Panc1 (cell line): ENCODE results near the gene CLCN6.

Experiments used
- POLR2AphosphoS5 ChIP-seq: IDR thresholded peaks from 2 replicates; pipeline ENCODE4 v1.6.1; 2012; ENCODE audit warnings: mild to moderate bottlenecking, low read depth, low read length, moderate library complexity
- REST ChIP-seq, 2 experiments: IDR thresholded peaks; 2 replicates each; pipeline ENCODE4 v1.6.1; 2011 to 2012; ENCODE audit warnings: low read depth in 2 of 2, control low read depth in 1 of 2, low read length in 1 of 2, mild to moderate bottlenecking in 1 of 2, moderate library complexity in 1 of 2; ENCODE audit not compliant: insufficient read depth in 1 of 2
- TCF7L2 ChIP-seq: IDR thresholded peaks from 2 replicates; pipeline ENCODE4 v1.6.1; 2011; ENCODE audit warnings: mild to moderate bottlenecking, low read depth, low read length, inconsistent platforms
- TF ChIP-seq, protein P1 (sequence below): fragments of 450-650 bp; IDR thresholded peaks from 2 replicates; pipeline ENCODE4 v1.5.1; 2017; ENCODE audit warnings: mild to moderate bottlenecking

GRCh38 chr1:11825131-11825530 lies 19.1 kb downstream of the CLCN6 start:
- TF ChIP-seq, protein P1, sequence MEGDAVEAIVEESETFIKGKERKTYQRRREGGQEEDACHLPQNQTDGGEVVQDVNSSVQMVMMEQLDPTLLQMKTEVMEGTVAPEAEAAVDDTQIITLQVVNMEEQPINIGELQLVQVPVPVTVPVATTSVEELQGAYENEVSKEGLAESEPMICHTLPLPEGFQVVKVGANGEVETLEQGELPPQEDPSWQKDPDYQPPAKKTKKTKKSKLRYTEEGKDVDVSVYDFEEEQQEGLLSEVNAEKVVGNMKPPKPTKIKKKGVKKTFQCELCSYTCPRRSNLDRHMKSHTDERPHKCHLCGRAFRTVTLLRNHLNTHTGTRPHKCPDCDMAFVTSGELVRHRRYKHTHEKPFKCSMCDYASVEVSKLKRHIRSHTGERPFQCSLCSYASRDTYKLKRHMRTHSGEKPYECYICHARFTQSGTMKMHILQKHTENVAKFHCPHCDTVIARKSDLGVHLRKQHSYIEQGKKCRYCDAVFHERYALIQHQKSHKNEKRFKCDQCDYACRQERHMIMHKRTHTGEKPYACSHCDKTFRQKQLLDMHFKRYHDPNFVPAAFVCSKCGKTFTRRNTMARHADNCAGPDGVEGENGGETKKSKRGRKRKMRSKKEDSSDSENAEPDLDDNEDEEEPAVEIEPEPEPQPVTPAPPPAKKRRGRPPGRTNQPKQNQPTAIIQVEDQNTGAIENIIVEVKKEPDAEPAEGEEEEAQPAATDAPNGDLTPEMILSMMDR = no peak
- no peak for TF ChIP-seq POLR2AphosphoS5
- TF ChIP-seq REST (IDR thresholded peaks at IDR 0.05; ENCODE audit: insufficient read depth in 1 of 2, low read depth in 2 of 2, low read length in 1 of 2) = no peak
- TF ChIP-seq TCF7L2 = no peak
